Osteocyte (in vitro differentiated cells): ENCODE measurements around the gene MLLT6. TPM values are rescaled to one million over a fixed set of nuclear protein-coding genes. Genes with fewer than 3 reads are reported as not detected.
"Not testable (repeated sequence)": the region's sequence is repeated elsewhere in the genome, so short reads cannot be mapped to it uniquely, and the experiment has no call there.

Source experiments
- DNase-seq: peaks from one replicate; pipeline ENCODE4 v3.0.0; 2021; ENCODE audit warnings: mixed read lengths; ENCODE audit not compliant: unreplicated experiment; ENCODE audit errors: extremely low spot score
- H3K27ac Mint-ChIP-seq: one replicate; pipeline ENCODE4 v1.8.0; 2021; ENCODE audit warnings: mild to moderate bottlenecking, mixed read lengths; ENCODE audit not compliant: unreplicated experiment
- H3K27me3 Mint-ChIP-seq: one replicate; pipeline ENCODE4 v1.8.0; 2021; ENCODE audit warnings: mixed read lengths; ENCODE audit not compliant: unreplicated experiment
- H3K36me3 Mint-ChIP-seq: one replicate; pipeline ENCODE4 v1.8.0; 2021; ENCODE audit warnings: mixed read lengths; ENCODE audit not compliant: unreplicated experiment
- H3K4me1 Mint-ChIP-seq: one replicate; pipeline ENCODE4 v1.8.0; 2021; ENCODE audit warnings: mixed read lengths; ENCODE audit not compliant: unreplicated experiment
- H3K4me3 Mint-ChIP-seq: one replicate; pipeline ENCODE4 v1.8.0; 2021; ENCODE audit warnings: mild to moderate bottlenecking, moderate library complexity, mixed read lengths; ENCODE audit not compliant: unreplicated experiment
- H3K9me3 Mint-ChIP-seq: one replicate; pipeline ENCODE4 v1.8.0; 2021; ENCODE audit warnings: mixed read lengths; ENCODE audit not compliant: unreplicated experiment
- CTCF ChIP-seq: fragments of 200-600 bp; sonication (generic); IDR thresholded peaks from 2 replicates; pipeline ENCODE4 v1.5.0; 2021; ENCODE audit warnings: antibody characterized with exemption, mild to moderate bottlenecking, moderate library complexity
- total RNA-seq: library from RNA; stranded (reverse); gene quantifications from 2 replicates; pipeline ENCODE4 v1.2.1, GENCODE V29; 2021

The MLLT6 gene
- total RNA-seq, 1 donor from 2014 or later, result 107 TPM

DNA sequence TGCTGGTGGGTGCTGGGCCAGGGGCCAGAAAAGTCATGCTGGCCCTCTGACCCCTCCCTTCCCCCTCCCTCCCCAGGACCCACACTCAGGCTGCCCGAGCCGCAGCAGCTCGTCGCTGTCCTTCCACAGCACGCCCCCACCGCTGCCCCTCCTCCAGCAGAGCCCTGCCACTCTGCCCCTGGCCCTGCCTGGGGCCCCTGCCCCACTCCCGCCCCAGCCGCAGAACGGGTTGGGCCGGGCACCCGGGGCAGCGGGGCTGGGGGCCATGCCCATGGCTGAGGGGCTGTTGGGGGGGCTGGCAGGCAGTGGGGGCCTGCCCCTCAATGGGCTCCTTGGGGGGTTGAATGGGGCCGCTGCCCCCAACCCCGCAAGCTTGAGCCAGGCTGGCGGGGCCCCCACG is 16.7 kb downstream of the MLLT6 start:
- Mint-ChIP-seq H3K36me3 (peaks cover 14% of the 10 kb centered on the region), H3K27me3 (no peaks in the 10 kb centered on the region), H3K27ac (no peak overlapping the region), H3K4me3 (no peak overlapping the region), H3K9me3 (no peaks in the 10 kb centered on the region), H3K4me1 (peaks cover 3% of the 10 kb centered on the region)
- no peak for DNase-seq
- TF ChIP-seq CTCF, result no peak

- Mint-ChIP-seq H3K4me3 (no peak overlapping the region), H3K36me3 (peaks cover 6% of the 10 kb centered on the region), H3K27ac (no peak overlapping the region), H3K9me3 (no peaks in the 10 kb centered on the region), H3K4me1 (peaks cover 8% of the 10 kb centered on the region), H3K27me3 (no peaks in the 10 kb centered on the region)
- DNase-seq, result no peak
- no peak for TF ChIP-seq CTCF
Measured at GRCh38 chr17:38724337-38724988, 19.4 kb downstream of the MLLT6 start.

GRCh38 chr17:38725066-38725465 is 20.0 kb downstream of the MLLT6 start:
- Mint-ChIP-seq H3K4me3 (no peak overlapping the region), H3K4me1 (peaks cover 10% of the 10 kb centered on the region), H3K27ac (no peak overlapping the region), H3K36me3 (peaks cover 6% of the 10 kb centered on the region), H3K27me3 (no peaks in the 10 kb centered on the region), H3K9me3 (no peaks in the 10 kb centered on the region)
- no peak for DNase-seq
- TF ChIP-seq CTCF, result no peak

GRCh38 chr17:38726145-38726544 is 21.1 kb downstream of the MLLT6 start:
- not testable (repeated sequence) for H3K27me3 Mint-ChIP-seq, H3K4me3 Mint-ChIP-seq, H3K36me3 Mint-ChIP-seq, H3K9me3 Mint-ChIP-seq, DNase-seq, H3K27ac Mint-ChIP-seq
- peaks cover 17% of the 10 kb centered on the region for H3K4me1 Mint-ChIP-seq

DNA sequence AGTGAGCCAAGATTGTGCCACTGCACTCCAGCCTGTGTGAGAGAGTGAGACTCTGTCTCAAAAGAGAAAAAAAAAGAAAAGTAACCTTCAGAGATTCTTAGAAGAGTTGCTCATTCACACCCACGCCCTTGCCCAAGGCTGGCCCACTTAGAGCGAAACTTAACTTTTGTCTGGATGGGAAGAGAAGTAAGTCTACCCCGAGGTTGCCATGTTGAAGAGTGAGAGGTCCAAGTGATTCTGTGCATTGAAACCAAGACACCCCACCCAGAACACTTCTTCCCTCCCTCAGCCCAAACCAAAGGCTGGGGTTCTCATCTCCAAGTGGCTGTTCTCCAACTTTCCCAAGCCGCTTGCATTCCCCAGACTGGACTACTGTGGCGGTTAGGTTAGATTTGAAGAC is 22.7 kb downstream of the MLLT6 start:
- no peak for TF ChIP-seq CTCF
- no peaks in the 10 kb centered on the region for H3K27me3 Mint-ChIP-seq
- no peaks in the 10 kb centered on the region for H3K9me3 Mint-ChIP-seq
- peaks cover under 1% of the 10 kb centered on the region for H3K36me3 Mint-ChIP-seq
- H3K27ac Mint-ChIP-seq, result no peak overlapping the region
- H3K4me1 Mint-ChIP-seq, result peaks cover 30% of the 10 kb centered on the region
- no peak overlapping the region for H3K4me3 Mint-ChIP-seq
- no peak for DNase-seq
